ENCODE results near the gene STRIP1.

DNA sequence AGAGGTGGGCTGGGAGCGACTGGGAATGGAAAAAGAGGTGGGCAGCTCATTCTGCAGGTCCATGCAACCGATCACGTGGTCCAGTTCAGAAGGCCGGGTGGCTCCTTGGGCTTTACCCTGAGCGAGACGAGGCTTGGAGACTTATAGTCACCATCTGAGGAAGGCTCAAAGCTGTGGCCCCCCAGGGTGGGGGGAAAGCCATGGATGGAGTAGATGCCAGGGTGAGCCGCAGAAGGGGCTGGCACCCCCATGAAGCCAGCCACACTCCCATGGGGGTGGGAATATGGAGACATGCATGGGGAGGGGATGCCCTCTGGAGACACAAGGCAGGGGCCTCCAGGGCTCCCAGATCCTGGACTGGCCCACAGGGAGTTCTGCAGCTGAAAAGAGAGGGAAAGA, 26.2 kb downstream of the STRIP1 start:
- TF ChIP-seq POLR2AphosphoS5 (IDR thresholded peaks at IDR 0.05; ENCODE audit: low read depth, low read length) (no peak), POLR2A (IDR thresholded peaks at IDR 0.05; ENCODE audit: low read depth, low read length) (no peak), POU2F2 (IDR thresholded peaks at IDR 0.05; ENCODE audit: low read depth, low read length) (no peak), TAF1 (IDR thresholded peaks at IDR 0.05; ENCODE audit: low read depth, low read length) (no peak)

Data from GM12891 (cell line).